HepG2 (cell line): Measurements from ENCODE around the gene SLC38A3. TPM values are rescaled to one million over a fixed set of nuclear protein-coding genes. Genes with fewer than 3 reads are reported as not detected.

ENCODE experiments used
- AHDC1 ChIP-seq: sonication (generic); formaldehyde crosslinking; IDR thresholded peaks from 2 replicates; pipeline ENCODE4 v1.5.1; 2020; ENCODE audit warnings: mild to moderate bottlenecking, missing genetic modification reagents, borderline replicate concordance
- CCAR2 ChIP-seq: fragments of 200-400 bp; formaldehyde crosslinking; optimal IDR thresholded peaks from 2 replicates; pipeline ENCODE3; 2018; ENCODE audit warnings: low read depth, mild to moderate bottlenecking, low read length, moderate library complexity
- CENPBD1 ChIP-seq: sonication (generic); formaldehyde crosslinking; IDR thresholded peaks from 2 replicates; pipeline ENCODE4 v1.8.0; 2022; ENCODE audit warnings: missing genetic modification reagents, low read depth, mild to moderate bottlenecking, borderline replicate concordance
- DRAP1 ChIP-seq: IDR thresholded peaks from 2 replicates; pipeline ENCODE4 v1.6.1; 2016; ENCODE audit warnings: missing genetic modification reagents, missing compliant biosample characterization
- HBP1 ChIP-seq: IDR thresholded peaks from 2 replicates; pipeline ENCODE4 v1.6.1; 2016; ENCODE audit warnings: low read depth, control low read depth
- HMG20A ChIP-seq: IDR thresholded peaks from 2 replicates; pipeline ENCODE4 v1.6.1; 2016; ENCODE audit warnings: borderline replicate concordance
- KDM6A ChIP-seq: IDR thresholded peaks from 2 replicates; pipeline ENCODE4 v1.6.1; 2016; ENCODE audit warnings: low read depth
- KLF6 ChIP-seq: IDR thresholded peaks from 2 replicates; pipeline ENCODE4 v1.8.0; 2016; ENCODE audit warnings: missing biosample characterization, missing genetic modification reagents
- NKX3-1 ChIP-seq: sonication (generic); formaldehyde crosslinking; IDR thresholded peaks from 2 replicates; pipeline ENCODE4 v1.5.0; 2020; ENCODE audit warnings: missing genetic modification reagents
- NONO ChIP-seq, 2 experiments: fragments of 450-650 bp in 1 of 2; sonication (generic) in 1 of 2; formaldehyde crosslinking in 1 of 2; IDR thresholded peaks in 1 of 2; conservative IDR thresholded peaks in 1 of 2; 2 replicates each; pipeline versions ENCODE4 v1.6.1 to v1.8.0; 2017 to 2022; ENCODE audit warnings: mild to moderate bottlenecking in 1 of 2, missing genetic modification reagents in 1 of 2, moderate library complexity in 1 of 2
- ONECUT2 ChIP-seq: sonication (generic); formaldehyde crosslinking; IDR thresholded peaks from 2 replicates; pipeline ENCODE4 v1.4.0; 2020; ENCODE audit warnings: missing genetic modification reagents
- RXRB ChIP-seq: IDR thresholded peaks from 2 replicates; pipeline ENCODE4 v1.6.1; 2016; ENCODE audit warnings: borderline replicate concordance, missing genetic modification reagents, missing compliant biosample characterization
- SMARCC2 ChIP-seq: fragments of 450-650 bp; IDR thresholded peaks from 2 replicates; pipeline ENCODE4 v1.6.1; 2017; ENCODE audit warnings: antibody characterized with exemption, mild to moderate bottlenecking
- SYNCRIP ChIP-seq: fragments of 200-400 bp; formaldehyde crosslinking; IDR thresholded peaks from 2 replicates; pipeline ENCODE4 v1.6.1; 2018; ENCODE audit warnings: mild to moderate bottlenecking, low read depth, low read length; ENCODE audit not compliant: insufficient read depth
- THAP7 ChIP-seq: sonication (generic); formaldehyde crosslinking; IDR thresholded peaks from 2 replicates; pipeline ENCODE4 v1.8.1; 2023; ENCODE audit warnings: mild to moderate bottlenecking, missing genetic modification reagents
- U2AF1 ChIP-seq: fragments of 200-400 bp; formaldehyde crosslinking; optimal IDR thresholded peaks from 2 replicates; pipeline ENCODE3; 2017; ENCODE audit warnings: mild to moderate bottlenecking, low read depth, low read length
- ZNF274 ChIP-seq: sonication (generic); formaldehyde crosslinking; IDR thresholded peaks from 2 replicates; pipeline ENCODE4 v1.5.1; 2020; ENCODE audit warnings: mild to moderate bottlenecking, missing genetic modification reagents
- ZNF543 ChIP-seq: sonication (generic); formaldehyde crosslinking; IDR thresholded peaks from 2 replicates; pipeline ENCODE4 v1.4.0; 2020; ENCODE audit warnings: mild to moderate bottlenecking, missing genetic modification reagents
- ZNF605 ChIP-seq: sonication (generic); formaldehyde crosslinking; IDR thresholded peaks from 2 replicates; pipeline ENCODE4 v1.8.0; 2022; ENCODE audit warnings: mild to moderate bottlenecking, missing genetic modification reagents
- ZNF614 ChIP-seq: IDR thresholded peaks from 2 replicates; pipeline ENCODE4 v1.6.1; 2018; ENCODE audit warnings: missing biosample characterization, missing genetic modification reagents, inconsistent platforms, borderline replicate concordance
- ZNF766 ChIP-seq: sonication (generic); formaldehyde crosslinking; IDR thresholded peaks from 2 replicates; pipeline ENCODE4 v1.5.0; 2020; ENCODE audit warnings: missing genetic modification reagents, borderline replicate concordance
- polyA plus RNA-seq, 8 experiments: library from polyadenylated mRNA; depleted of rRNA in 3 of 8; stranded (reverse) in 7 of 8; unstranded in 1 of 8; fragments of >200 nt; fragmentation: Illumina TruSeq in 4 of 8; extraction: Trizol in 4 of 8; gene quantifications; 2 replicates each; pipeline versions ENCODE4 v1.2.1 to v1.2.3, GENCODE V29; 2011 to 2016; ENCODE audit warnings: low read depth in 4 of 8, missing spikeins in 1 of 8, mixed read lengths in 1 of 8; ENCODE audit not compliant: insufficient read depth in 1 of 8
- total RNA-seq, 5 experiments: library from RNA; depleted of rRNA; stranded (reverse); fragments of >200 nt; fragmentation: Illumina TruSeq; extraction: Trizol; gene quantifications; 2 replicates each; pipeline ENCODE4 v1.2.3, GENCODE V29; 2016; ENCODE audit warnings: low read depth in 1 of 5

SLC38A3 gene
- total and polyA plus RNA-seq, 2 of the 13 experiments (the other 11 are each of a cell fraction or from before 2014, with no cell fraction given): 29.8 to 164 TPM

- TF ChIP-seq AHDC1 (CRISPR knock-in tag) (no peak), SMARCC2 (no peak), ZNF766 (CRISPR knock-in tag) (no peak), HBP1 (CRISPR knock-in tag) (no peak), ZNF543 (CRISPR knock-in tag) (no peak), U2AF1 (no peak), ZNF614 (CRISPR knock-in tag) (peak; percentile 37; the same call in 1 of the 2 replicates), ONECUT2 (0 out of 2 replicates have a peak, but pooled peaks have one; percentile 10), RXRB (CRISPR knock-in tag) (peak; percentile 47; the same call in 1 of the 2 replicates), ZNF605 (no peak), ZNF274 (CRISPR knock-in tag) (0 out of 2 replicates have a peak, but pooled peaks have one; percentile 24), KLF6 (CRISPR knock-in tag) (no peak), KDM6A (CRISPR knock-in tag) (no peak; the same call in 1 of the 2 replicates), CCAR2 (no peak), DRAP1 (CRISPR knock-in tag) (peak; percentile 93), CENPBD1 (CRISPR knock-in tag) (no peak), SYNCRIP (no peak), THAP7 (CRISPR knock-in tag) (no peak), NKX3-1 (CRISPR knock-in tag) (peak; percentile 52; the same call in 1 of the 2 replicates), NONO (IDR thresholded peaks at IDR 0.05) (no peak), NONO (CRISPR knock-in tag; conservative IDR thresholded peaks at IDR 0.05) (no peak), HMG20A (peak; percentile 10; the same call in 1 of the 2 replicates)
Observed at GRCh38 chr3:50201573-50202315, 3.3 kb upstream of the SLC38A3 start (continued).
